ENCODE measurements around the gene SNN. TPM values are rescaled to one million over a fixed set of nuclear protein-coding genes. Genes with fewer than 3 reads are reported as not detected.

The SNN gene
- total and polyA plus RNA-seq, 10 donors, result 22.3 to 59.5 (median 48.7) TPM

DNA sequence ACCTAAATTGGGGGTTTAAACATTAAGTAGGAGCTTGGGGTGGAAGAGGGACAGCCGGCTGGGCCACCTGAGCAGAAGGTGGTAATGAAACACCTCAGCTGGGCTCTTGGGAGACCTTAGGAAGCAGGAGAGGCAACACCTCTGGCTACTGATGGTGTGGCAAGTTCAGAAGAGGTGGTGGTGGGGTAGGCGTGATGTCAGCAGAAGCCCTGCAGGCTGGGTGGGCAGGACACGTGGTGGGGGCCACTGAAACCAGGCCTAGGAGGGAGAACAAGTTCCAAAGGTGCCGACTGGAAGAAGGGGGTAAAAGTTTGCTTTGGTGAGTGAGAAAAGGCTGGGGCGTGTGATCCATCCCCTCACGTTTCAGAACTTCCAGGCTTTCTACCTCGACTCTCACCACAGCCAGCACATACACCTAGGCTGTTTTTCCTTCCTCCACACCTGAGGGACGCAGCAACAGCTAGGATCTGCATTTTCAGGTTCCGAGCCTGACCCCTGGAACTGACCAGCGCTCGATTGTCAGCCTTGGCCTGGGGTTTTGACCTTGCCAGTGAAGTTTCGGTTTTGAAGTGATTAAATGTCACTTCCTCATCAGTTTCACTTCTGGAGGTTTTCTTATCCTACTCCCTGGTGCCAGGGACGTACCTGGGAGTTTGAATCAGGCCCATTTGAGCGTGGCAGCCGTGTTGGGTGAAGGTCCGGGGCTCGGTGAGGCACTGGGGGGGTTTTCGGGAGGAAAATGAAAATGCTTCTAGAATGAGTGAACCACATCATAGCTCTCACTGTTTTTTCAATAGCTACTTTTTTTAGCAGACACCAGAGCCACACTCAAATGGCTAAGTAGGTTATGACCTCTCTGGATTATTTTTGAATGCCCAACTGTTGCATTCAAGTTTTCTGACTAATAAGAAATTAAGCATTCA lies 10.0 kb downstream of the SNN start:
- no peaks in the 10 kb centered on the region for H3K9me3 ChIP-seq
- H3K27ac ChIP-seq, result peak overlapping the region; percentile 42 to 93 (median 76)
- peaks cover 0 to 77% (median 48%) of the 10 kb centered on the region in 6 donors for H3K36me3 ChIP-seq
- DNase-seq, result no peak
- TF ChIP-seq POLR2A (IDR thresholded peaks at IDR 0.05), result no peak
- peak in 2 of 3 donors; percentile 42 to 44 for TF ChIP-seq POLR2AphosphoS5 (IDR thresholded peaks at IDR 0.05)
- intact Hi-C loops (cut with DNase I; ENCODE audit: low total_unique reads), result no loop called here
- H3K27me3 ChIP-seq (replicated peaks in 1 of 7), result no peaks in the 10 kb centered on the region
- peak overlapping the region in 2 of 8 donors; percentile 2 to 39 for H3K4me3 ChIP-seq
- WGBS, 5 donors, result 50 to 68% (median 53%) methylated on average over 18 of the region's 18 CpGs
- H3K4me1 ChIP-seq, result peaks cover 88 to 100% (median 98%) of the 10 kb centered on the region in 6 donors

DNA sequence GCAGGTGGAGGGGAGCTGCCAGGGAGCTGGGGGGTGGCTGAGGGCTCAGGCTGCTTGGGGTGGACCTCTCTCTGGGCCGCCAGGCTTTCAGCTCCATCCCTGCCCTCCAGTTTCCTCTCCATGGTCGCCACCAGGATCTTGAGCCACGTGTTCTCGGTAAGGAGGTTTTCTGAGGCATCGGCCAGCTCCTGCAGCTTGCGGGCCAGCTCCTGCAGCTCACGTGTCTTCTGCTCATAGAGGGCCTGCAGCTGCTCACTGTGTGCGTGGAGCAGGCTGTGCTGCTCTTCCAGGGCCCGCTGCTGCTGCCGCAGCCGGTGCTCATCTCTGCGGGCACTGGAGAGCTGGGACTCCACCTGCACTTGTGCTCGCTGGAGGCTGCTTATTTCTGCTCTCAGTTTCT lies 11.0 kb downstream of the SNN start:
- Histone ChIP-seq H3K4me3 (no peak overlapping the region), H3K9me3 (no peaks in the 10 kb centered on the region), H3K4me1 (peaks cover 79 to 100% (median 97%) of the 10 kb centered on the region in 6 donors), H3K27ac (peak overlapping the region in 6 of 8 donors; percentile 70 to 93 (median 87)), H3K36me3 (peaks cover 0 to 78% (median 54%) of the 10 kb centered on the region in 6 donors), H3K27me3 (replicated peaks in 1 of 7) (no peaks in the 10 kb centered on the region)
- 81 to 93% (median 90%) methylated on average over 10 to 13 of the region's 13 CpGs for WGBS, 5 donors
- TF ChIP-seq, protein P1, sequence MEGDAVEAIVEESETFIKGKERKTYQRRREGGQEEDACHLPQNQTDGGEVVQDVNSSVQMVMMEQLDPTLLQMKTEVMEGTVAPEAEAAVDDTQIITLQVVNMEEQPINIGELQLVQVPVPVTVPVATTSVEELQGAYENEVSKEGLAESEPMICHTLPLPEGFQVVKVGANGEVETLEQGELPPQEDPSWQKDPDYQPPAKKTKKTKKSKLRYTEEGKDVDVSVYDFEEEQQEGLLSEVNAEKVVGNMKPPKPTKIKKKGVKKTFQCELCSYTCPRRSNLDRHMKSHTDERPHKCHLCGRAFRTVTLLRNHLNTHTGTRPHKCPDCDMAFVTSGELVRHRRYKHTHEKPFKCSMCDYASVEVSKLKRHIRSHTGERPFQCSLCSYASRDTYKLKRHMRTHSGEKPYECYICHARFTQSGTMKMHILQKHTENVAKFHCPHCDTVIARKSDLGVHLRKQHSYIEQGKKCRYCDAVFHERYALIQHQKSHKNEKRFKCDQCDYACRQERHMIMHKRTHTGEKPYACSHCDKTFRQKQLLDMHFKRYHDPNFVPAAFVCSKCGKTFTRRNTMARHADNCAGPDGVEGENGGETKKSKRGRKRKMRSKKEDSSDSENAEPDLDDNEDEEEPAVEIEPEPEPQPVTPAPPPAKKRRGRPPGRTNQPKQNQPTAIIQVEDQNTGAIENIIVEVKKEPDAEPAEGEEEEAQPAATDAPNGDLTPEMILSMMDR (IDR thresholded peaks at IDR 0.05 in 8 of 11, conservative IDR thresholded peaks at IDR 0.05 in 3 of 11), result no peak
- TF ChIP-seq POLR2AphosphoS5 (IDR thresholded peaks at IDR 0.05), result peak; percentile 18 to 62 (median 58)
- no peak for DNase-seq
- intact Hi-C loops (cut with DNase I; ENCODE audit: low total_unique reads), result no loop called here

DNA sequence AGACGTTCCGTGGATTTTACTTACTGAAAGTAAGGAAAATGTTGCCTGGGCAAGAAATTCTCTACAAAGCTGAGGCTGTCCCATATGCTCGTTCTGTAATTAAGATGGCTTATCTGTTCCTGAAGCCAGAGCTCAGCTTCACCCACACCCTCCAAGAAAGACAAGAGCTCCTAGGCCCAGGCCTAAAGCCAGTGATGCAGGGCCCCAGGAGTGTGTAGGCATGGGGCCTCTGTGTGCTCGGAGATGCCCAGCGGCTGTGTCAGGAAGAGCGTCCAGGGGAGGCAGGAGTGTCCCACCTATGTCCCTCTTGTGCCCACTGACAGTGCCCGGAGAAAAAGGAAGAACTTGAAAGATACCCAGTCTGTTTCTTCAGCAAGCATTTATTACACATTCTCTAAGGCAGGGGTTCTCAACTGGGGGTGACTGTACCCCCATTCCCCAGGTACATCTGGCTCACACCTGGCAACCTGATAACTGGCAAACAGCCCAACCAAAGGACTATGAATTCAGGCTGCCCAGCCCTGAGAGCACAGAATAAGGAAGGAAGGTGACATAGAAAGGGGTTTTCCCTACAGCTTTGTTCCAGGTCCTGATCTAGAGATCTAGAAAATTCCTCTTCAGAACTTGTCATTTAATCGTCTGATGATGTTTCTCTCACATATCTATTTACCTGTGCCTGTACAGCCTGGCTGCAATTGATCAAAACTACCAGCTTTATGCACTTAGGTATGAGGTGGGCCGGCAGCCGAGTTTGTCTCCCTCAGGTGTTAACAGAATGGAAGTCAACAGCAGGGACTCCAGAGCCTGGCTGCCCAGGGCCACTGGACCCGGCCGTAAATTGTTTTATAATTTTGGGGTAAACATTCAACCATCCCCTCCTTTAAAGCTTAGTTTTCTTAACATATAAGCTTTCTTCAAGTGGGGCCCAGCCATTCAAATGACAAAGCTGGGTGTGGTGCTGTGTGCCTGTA lies 12.0 kb downstream of the SNN start:
- intact Hi-C loops (cut with DNase I; ENCODE audit: low total_unique reads), result no loop called here
- H3K4me3 ChIP-seq, result peak overlapping the region in 1 of 8 donors; percentile 19
- H3K4me1 ChIP-seq, result peaks cover 71 to 100% (median 95%) of the 10 kb centered on the region in 6 donors
- WGBS, 5 donors, result 80 to 89% (median 88%) methylated on average over 12 of the region's 12 CpGs
- no peak for DNase-seq
- peak; percentile 25 to 41 (median 31) for TF ChIP-seq POLR2AphosphoS5 (IDR thresholded peaks at IDR 0.05)
- TF ChIP-seq, protein P1 (IDR thresholded peaks at IDR 0.05 in 8 of 11, conservative IDR thresholded peaks at IDR 0.05 in 3 of 11), result no peak
- H3K27me3 ChIP-seq (replicated peaks in 1 of 7), result no peaks in the 10 kb centered on the region
- H3K27ac ChIP-seq, result peak overlapping the region; percentile 35 to 93 (median 79)
- H3K9me3 ChIP-seq, result no peaks in the 10 kb centered on the region
- H3K36me3 ChIP-seq, result peaks cover 0 to 87% (median 61%) of the 10 kb centered on the region in 6 donors

DNA sequence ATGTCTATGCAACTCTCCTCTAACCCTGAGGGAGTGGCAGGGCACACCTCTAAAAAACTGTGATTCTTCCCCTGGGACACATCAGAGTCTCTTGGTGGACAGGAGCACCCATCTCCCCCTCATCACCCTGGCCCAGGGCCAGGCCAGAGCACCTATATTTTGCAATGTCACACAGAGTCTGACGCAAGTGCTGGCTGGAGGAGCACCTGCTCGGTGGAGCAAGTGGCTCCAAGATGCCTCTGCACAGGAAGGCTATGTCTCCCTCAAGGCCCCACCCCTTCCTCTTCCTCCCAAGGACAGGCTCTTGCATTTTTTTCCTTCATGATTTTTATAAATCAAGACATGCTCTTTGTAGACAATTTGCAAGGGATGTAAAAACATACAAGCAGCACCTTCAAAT lies 13.3 kb downstream of the SNN start:
- H3K4me1 ChIP-seq, result peaks cover 65 to 100% (median 82%) of the 10 kb centered on the region in 6 donors
- DNase-seq, result peak; percentile 82
- no peaks in the 10 kb centered on the region for H3K9me3 ChIP-seq
- intact Hi-C loops (cut with DNase I; ENCODE audit: low total_unique reads), result no loop called here
- WGBS, 5 donors, result 7 to 21% (median 11%) methylated on average over 2 of the region's 2 CpGs
- peak overlapping the region in 1 of 8 donors; percentile 25 for H3K4me3 ChIP-seq
- TF ChIP-seq, protein P1 (IDR thresholded peaks at IDR 0.05 in 8 of 11, conservative IDR thresholded peaks at IDR 0.05 in 3 of 11), result no peak
- peak in 2 of 3 donors; percentile 74 to 85 for TF ChIP-seq POLR2AphosphoS5 (IDR thresholded peaks at IDR 0.05)
- H3K27me3 ChIP-seq (replicated peaks in 1 of 7), result no peaks in the 10 kb centered on the region
- peak overlapping the region; percentile 39 to 93 (median 79) for H3K27ac ChIP-seq
- H3K36me3 ChIP-seq, result peaks cover 0 to 87% (median 63%) of the 10 kb centered on the region in 6 donors
